NCI-H69 (cell line): Measurements from ENCODE around the gene NOTCH1.

Experiments used
- DNase-seq: peaks from one replicate; lab custom pipeline; 2025; lab: John Stamatoyannopoulos, UW

The NOTCH1 gene

GRCh38 chr9:136484153-136485048 is 61.4 kb downstream of the NOTCH1 start:
- peak; percentile 81 for DNase-seq

GRCh38 chr9:136483589-136484152 is 62.2 kb downstream of the NOTCH1 start:
- DNase-seq = peak; percentile 96

DNA sequence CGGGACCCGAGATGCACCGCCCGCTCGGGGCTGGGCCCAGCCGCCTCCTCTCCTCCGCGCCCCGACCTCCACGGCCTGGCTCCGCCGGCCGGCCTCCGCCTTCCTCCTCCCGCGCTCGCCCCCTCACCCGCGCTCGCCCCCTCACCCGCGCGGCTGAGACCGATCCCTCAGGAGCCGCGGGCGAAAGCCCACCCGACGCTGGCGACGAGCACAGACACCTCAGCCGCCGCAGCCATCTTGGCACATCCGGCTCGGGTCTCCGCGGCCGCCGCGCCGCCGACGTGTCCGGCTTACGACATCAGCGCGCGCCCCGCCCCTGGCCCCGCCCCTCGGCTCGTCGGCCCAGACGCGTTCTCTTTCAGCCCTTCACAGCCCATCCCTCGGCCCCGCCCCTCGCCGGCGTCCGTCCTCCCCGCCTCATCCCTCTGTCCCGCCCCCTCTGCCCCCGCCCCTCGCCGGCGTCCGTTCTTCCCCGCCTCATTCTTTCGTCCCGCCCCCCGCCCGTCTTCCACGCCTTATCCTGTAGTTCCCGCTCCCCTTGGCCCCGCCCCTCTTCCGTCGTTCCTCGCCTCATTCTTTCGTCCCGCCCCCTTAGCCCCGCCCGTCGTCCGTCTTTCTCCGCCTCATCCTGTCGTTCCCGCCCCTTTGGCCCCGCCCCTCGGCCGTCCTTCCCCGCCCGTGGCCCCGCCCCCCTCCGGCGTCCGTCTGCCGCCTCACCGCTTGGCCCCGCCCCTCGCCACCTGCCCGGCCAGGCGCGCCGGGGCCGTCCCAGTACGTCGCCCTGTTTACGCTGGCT is 62.9 kb downstream of the NOTCH1 start, which contains the start of gene SEC16A:
SEC16A (minus strand) TSS at position 248 of the 796 bp plus-strand sequence. CDS start 5,425 bp downstream, outside the sequence.
- DNase-seq = peak; percentile 99

- DNase-seq = peak; percentile 69
Observed at GRCh38 chr9:136482046-136482792, 63.6 kb downstream of the NOTCH1 start.

DNA sequence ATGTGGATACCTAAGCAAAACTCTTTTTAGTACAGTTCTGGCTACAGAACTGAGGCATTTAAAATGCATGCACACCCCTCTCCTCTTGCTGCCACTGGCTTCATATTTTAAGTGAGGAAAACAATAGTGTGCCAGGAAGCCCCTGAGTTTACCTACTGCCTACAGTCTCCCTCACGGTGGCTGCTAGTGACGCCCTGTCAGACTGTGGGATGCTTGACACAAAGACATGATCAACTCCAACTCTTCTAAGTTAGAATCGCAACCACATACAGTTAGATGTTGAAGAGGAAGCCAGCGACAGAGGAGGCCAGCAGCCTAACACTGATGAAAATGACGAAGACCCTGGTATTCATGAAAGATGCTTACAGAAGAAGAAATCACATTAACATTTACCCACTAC is 64.3 kb downstream of the NOTCH1 start:
- DNase-seq = no peak

DNA sequence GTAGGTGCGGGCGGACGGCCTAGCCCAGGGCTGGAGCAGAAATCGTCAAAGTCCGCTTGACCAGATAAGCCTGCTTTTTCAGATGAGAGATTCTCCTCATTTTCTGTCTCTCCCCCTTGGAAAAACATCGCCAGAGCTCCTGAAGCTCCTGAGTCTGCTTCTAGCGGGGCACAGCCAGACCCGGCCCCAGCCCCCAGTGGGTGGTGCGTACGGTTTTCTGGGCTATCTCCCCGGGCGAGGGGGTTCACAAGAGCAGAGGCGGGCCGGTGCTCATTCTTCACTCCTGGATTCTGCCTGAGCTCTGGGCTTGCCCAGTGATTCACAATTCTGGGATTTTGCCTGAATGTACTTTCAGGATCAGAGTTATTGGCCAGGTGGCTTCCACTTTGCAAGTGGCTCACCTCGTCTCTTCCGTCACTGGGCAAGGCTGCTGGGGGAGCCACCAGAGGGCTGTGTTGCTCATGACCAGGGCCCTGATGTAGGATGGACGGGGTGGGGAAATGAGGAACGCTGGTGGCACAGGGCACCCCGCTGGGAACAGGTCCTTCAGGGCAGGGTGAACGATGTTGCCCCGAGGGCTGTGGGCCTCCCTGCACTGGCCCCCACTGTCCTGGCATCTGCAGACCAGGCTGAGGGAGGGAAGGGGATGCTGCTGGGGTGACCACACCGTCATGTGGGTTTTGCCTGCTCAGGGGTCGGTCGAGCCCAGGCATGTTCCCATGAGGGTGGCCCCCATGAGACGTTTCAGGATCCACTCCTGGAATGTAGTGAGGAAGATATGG is 69.3 kb downstream of the NOTCH1 start:
- DNase-seq = no peak

DNA sequence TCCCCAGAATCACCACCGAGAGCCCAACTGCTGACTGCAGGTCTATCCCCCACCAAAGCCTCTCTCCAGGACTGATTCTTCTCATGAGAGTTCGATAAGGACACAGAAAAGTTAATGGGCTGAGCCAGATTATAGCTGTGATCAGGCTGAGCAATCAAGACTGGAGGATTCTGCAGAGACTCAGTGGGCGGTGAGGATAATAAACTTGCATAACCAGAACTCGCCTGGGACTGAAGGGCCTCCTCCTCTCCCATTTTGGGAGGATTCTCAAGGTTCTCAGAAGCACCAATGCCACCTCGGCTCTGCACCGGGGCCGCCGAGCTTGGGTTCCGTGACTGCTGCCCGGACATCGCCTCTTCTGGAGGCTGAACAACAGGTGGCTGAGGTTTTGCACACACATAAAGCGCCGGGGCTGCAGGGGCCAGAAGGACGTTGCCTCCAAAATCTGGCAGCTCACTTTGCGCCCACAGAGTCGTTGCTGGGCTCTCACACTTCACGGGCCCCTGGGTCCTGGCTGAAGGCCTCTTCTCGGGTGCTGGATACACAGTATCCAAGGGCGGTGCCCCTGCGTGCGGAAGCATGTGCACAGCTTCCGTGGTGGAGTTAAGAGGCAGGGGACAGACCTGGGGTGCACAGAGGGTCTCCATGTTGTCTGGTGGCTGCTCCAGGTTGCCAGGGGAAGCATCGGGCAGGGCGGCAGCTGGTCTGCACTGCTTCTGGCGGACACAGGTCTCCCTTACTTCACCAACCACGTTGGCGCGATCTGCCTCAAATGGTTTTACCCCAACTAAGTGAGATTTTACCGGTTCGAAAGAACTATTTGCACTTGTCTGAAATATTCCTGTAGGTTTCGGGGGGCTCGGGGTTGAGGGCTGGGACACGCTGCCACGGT is 70.6 kb downstream of the NOTCH1 start:
- no peak for DNase-seq

DNA sequence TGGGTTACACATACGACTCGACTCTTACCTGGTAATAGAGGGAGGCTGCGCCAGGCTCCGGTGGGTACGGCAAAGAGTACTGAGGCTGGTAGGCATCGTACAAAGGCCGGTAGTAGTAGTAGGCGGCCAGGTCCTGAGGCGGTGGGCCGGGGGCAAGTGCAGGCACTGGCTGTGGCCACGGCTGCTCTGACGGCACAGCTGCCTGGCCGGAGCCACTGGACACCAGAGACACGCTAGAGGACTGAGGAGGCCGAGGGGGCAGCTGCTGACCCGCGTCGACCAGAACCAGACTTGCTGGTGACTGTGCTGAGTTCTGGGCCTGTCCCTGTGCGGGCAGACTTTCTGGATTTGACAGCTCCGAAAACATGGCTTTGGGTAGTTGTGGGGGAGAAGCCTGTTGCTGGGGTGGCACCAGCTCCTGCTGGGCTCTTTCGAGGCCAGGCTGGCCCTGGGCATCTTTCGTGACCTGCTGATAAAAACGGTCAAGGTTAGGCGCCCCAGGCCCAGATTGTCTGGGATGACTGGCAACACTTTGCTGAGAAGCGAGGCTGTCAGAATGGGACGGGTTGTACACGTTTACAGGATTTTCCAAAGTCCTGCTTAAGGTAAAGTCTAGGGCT is 71.7 kb downstream of the NOTCH1 start:
- no peak for DNase-seq

DNA sequence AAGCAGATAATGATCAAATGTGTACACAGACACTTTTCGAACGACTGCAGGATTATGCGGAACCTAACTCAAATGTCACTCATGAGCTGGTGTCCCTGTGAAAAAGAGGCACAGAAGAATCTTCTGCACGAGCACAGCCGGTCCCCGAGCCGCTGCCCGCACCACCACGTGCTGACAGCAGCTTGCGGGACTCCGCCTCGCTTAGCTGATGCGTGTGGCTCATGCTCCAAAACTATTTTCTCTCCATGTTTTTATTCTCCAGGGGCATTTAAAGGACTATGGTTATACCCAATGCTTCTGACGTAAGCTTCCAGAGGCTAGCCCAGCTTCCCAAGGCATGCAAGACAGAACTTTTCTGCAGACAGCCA is 72.5 kb downstream of the NOTCH1 start:
- no peak for DNase-seq

GRCh38 chr9:136472640-136473353 is 73.1 kb downstream of the NOTCH1 start:
- no peak for DNase-seq

DNA sequence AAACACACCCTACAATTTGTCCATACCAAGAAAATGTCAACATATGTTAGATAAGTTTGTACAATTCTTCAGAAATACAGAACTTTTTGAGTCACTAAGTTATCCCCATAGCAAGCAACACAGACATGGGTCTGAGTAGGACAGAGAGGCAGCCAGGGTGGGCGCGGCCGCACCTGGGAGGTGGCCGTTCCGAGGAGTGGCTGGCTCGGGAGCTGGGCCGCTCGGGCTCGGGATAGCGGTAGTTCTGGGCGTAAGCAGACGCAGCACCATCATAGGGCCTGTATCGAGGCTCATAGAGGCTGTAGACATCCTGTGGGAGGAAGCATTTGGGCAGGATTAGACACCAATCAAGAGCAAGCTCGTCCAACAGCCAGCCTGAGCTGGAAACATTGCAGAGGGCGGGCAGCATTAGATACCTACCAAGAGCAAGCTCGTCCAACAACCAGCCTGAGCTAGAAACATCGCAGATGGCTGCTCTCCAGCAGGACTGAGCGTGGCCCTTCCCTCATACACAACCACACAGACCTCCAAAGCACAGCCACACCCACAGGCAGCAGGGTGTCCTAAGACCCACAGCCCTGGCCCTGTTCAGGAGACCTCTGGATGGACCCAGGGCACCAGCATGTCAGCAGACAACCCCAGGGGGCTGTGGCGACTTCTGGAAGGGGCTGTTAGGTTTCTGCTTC is 73.9 kb downstream of the NOTCH1 start:
- no peak for DNase-seq

- no peak for DNase-seq
Observed at GRCh38 chr9:136470792-136471469, 74.9 kb downstream of the NOTCH1 start.

GRCh38 chr9:136470356-136470755 is 75.5 kb downstream of the NOTCH1 start:
- DNase-seq = no peak

- no peak for DNase-seq
Observed at GRCh38 chr9:136467766-136468165, 78.1 kb downstream of the NOTCH1 start.

- DNase-seq = no peak
Observed at GRCh38 chr9:136466155-136466541, 79.7 kb downstream of the NOTCH1 start.

GRCh38 chr9:136465500-136466154 is 80.2 kb downstream of the NOTCH1 start:
- no peak for DNase-seq

DNA sequence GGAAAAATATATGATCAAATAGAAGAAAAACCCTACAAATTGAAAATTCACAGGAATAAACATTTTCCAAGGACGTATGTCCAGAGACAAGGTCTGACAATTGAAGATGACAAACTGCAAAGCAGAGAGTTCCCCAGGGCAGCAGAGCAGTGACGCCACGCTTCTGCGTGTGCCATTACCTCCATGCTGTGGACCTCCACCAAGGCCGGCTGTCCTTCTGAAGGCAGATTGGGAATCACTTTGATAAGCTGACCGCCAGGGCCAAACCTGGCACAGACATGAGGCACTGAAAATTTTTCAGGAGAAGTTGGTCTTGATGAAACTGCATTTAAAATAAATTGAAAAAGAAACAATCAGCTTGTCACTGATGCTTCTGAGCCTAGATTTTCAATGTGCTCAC is 81.6 kb downstream of the NOTCH1 start:
- DNase-seq = no peak
